K562 (cell line): ENCODE measurements around the gene EXT2. TPM values are rescaled to one million over a fixed set of nuclear protein-coding genes. Genes with fewer than 3 reads are reported as not detected.

ENCODE experiments used
- ATF1 ChIP-seq, 2 experiments: fragments of 450-650 bp in 1 of 2; IDR thresholded peaks; 2 replicates each; pipeline ENCODE4 v1.6.1; 2016; ENCODE audit warnings: missing compliant biosample characterization in 1 of 2, missing genetic modification characterization in 1 of 2
- CHD2 ChIP-seq: IDR thresholded peaks from 2 replicates; pipeline ENCODE4 v1.6.1; 2011; ENCODE audit warnings: low read depth, low read length
- EP300 ChIP-seq: IDR thresholded peaks from 2 replicates; pipeline ENCODE4 v1.6.1; 2012; ENCODE audit warnings: low read length, improper control_type of control experiment
- ETV5 ChIP-seq: sonication (generic); formaldehyde crosslinking; IDR thresholded peaks from 2 replicates; pipeline ENCODE4 v1.4.0; 2020; ENCODE audit warnings: low read depth, mild to moderate bottlenecking, missing genetic modification reagents
- GATAD2A ChIP-seq: fragments of 450-650 bp; IDR thresholded peaks from 2 replicates; pipeline ENCODE4 v1.6.1; 2017
- MAFK ChIP-seq: IDR thresholded peaks from 2 replicates; pipeline ENCODE4 v1.6.1; 2011; ENCODE audit warnings: low read length, improper control_type of control experiment
- MTA1 ChIP-seq: fragments of 450-650 bp; IDR thresholded peaks from 2 replicates; pipeline ENCODE4 v1.6.1; 2017; ENCODE audit warnings: borderline replicate concordance
- PBX2 ChIP-seq, 2 experiments: IDR thresholded peaks in 1 of 2; conservative IDR thresholded peaks in 1 of 2; 2 replicates each; pipeline ENCODE4 v1.6.1; 2016; ENCODE audit warnings: low read depth in 2 of 2, mild to moderate bottlenecking in 1 of 2, missing compliant biosample characterization in 1 of 2, missing genetic modification characterization in 1 of 2, moderate library complexity in 1 of 2
- PHF20 ChIP-seq: fragments of 450-650 bp; IDR thresholded peaks from 2 replicates; pipeline ENCODE4 v1.6.1; 2018; ENCODE audit not compliant: partially characterized antibody
- PURB ChIP-seq: sonication (generic); formaldehyde crosslinking; IDR thresholded peaks from 2 replicates; pipeline ENCODE4 v1.9.0; 2021; ENCODE audit warnings: low read depth, mild to moderate bottlenecking, missing genetic modification reagents
- RBM39 ChIP-seq: fragments of 200-400 bp; formaldehyde crosslinking; optimal IDR thresholded peaks from 2 replicates; pipeline ENCODE3; 2018; ENCODE audit warnings: low read depth, low read length
- RCOR1 ChIP-seq, 2 experiments: IDR thresholded peaks; 2 replicates each; pipeline ENCODE4 v1.6.1; 2012; ENCODE audit warnings: low read depth in 2 of 2, low read length in 2 of 2, borderline replicate concordance in 1 of 2, improper control_type of control experiment in 1 of 2
- TAF1 ChIP-seq: IDR thresholded peaks from 2 replicates; pipeline ENCODE4 v1.6.1; 2011; ENCODE audit warnings: mild to moderate bottlenecking, low read length, moderate library complexity; ENCODE audit not compliant: insufficient read depth, control insufficient read depth, severe bottlenecking; ENCODE audit errors: extremely low read depth
- TAF9B ChIP-seq: fragments of 450-650 bp; IDR thresholded peaks from 2 replicates; pipeline ENCODE4 v1.6.1; 2018; ENCODE audit warnings: mild to moderate bottlenecking; ENCODE audit not compliant: partially characterized antibody
- TARDBP ChIP-seq: fragments of 450-650 bp; IDR thresholded peaks from 2 replicates; pipeline ENCODE4 v1.6.1; 2016
- TBL1XR1 ChIP-seq, 2 experiments: IDR thresholded peaks; 2 replicates each; pipeline ENCODE4 v1.6.1; 2012; ENCODE audit warnings: improper control_type of control experiment in 2 of 2, low read length in 2 of 2, mild to moderate bottlenecking in 1 of 2
- TRIM28 ChIP-seq: fragments of 450-650 bp; IDR thresholded peaks from 2 replicates; pipeline ENCODE4 v1.6.1; 2017
- ZNF449 ChIP-seq: fragments of 250-450 bp; sonication (Bioruptor Pico); IDR thresholded peaks from 2 replicates; pipeline ENCODE4 v1.8.0; 2022; ENCODE audit warnings: moderate library complexity, mild to moderate bottlenecking, inconsistent platforms
- polyA plus RNA-seq, 8 experiments: library from polyadenylated mRNA; depleted of rRNA in 4 of 8; stranded (reverse) in 5 of 8; unstranded in 3 of 8; fragments of >200 nt; fragmentation: Nextera tagmentation in 2 of 8; fragmentation: Illumina TruSeq in 1 of 8; extraction: Ambion mirVana in 2 of 8; extraction: Trizol in 1 of 8; gene quantifications; 2 replicates each; pipeline versions ENCODE4 v1.2.1 to v1.2.3, GENCODE V29; 2011 to 2014; ENCODE audit warnings: inconsistent platforms in 1 of 8, missing spikeins in 1 of 8
- total RNA-seq, 7 experiments: library from RNA; depleted of rRNA in 6 of 7; stranded (reverse); fragments of >200 nt in 6 of 7; fragmentation: Illumina TruSeq in 2 of 7; extraction: Trizol in 2 of 7; gene quantifications; 2 replicates each; pipeline versions ENCODE4 v1.2.1 to v1.2.3, GENCODE V29; 2011 to 2021; ENCODE audit warnings: low replicate concordance in 1 of 7

The EXT2 gene
- total and polyA plus RNA-seq, 9 of the 15 experiments (the other 6 are each of a cell fraction or from before 2014, with no cell fraction given) = 7.5 to 52.1 (median 38.1) TPM

- TF ChIP-seq PHF20 (peak; percentile 83), MTA1 (peak; percentile 22; the same call in 1 of the 2 replicates), EP300 (peak; percentile 33), RBM39 (peak; percentile 62), TRIM28 (no peak; the same call in 1 of the 2 replicates), ZNF449 (CRISPR knock-in tag) (no peak; the same call in 1 of the 2 replicates), TARDBP (0 out of 2 replicates have a peak, but pooled peaks have one; percentile 53), TAF1 (peak; percentile 63), ATF1 (CRISPR knock-in tag; IDR thresholded peaks at IDR 0.05) (peak; percentile 40; the same call in 1 of the 2 replicates), ATF1 (tag; IDR thresholded peaks at IDR 0.05) (peak; percentile 89), ETV5 (CRISPR knock-in tag) (peak; percentile 77), TAF9B (peak; percentile 82), PURB (CRISPR knock-in tag) (no peak), CHD2 (peak; percentile 97), MAFK (no peak), RCOR1 (IDR thresholded peaks at IDR 0.05; ENCODE audit: borderline replicate concordance in 1 of 2, low read depth in 2 of 2, low read length in 2 of 2) (peak in 1 of 2 experiments; percentile 72; a peak in 1 of 4 replicates), PBX2 (CRISPR knock-in tag; IDR thresholded peaks at IDR 0.05; ENCODE audit: low read depth) (no peak), PBX2 (tag; conservative IDR thresholded peaks at IDR 0.05; ENCODE audit: low read depth) (no peak), TBL1XR1 (IDR thresholded peaks at IDR 0.05; ENCODE audit: low read length in 2 of 2) (0 out of 4 replicates have a peak, but pooled peaks of 1 of the 2 experiments have one; percentile 32), GATAD2A (peak; percentile 28; the same call in 1 of the 2 replicates)
Observed at GRCh38 chr11:44065841-44066731, 29.4 kb upstream of the EXT2 start, which contains the start of gene ACCS (continued).
